WTC11 (cell line): ENCODE data around the gene LTBP1. TPM values are rescaled to one million over a fixed set of nuclear protein-coding genes. Genes with fewer than 3 reads are reported as not detected.

Experiments
- ATAC-seq: fragments of 200-7000 bp; cut with Tn5 transposase; 2 replicates; pipeline ENCODE4 v1.10.0; 2021; ENCODE audit warnings: mild to moderate bottlenecking, moderate library complexity
- CTCF ChIA-PET: fragments of 300-600 bp; sonication (Branson Sonifier 250); formaldehyde crosslinking; loops from one replicate; lab custom pipeline; 2021; ENCODE audit warnings: antibody characterized with exemption; lab: Charles Lee
- POLR2A ChIA-PET: fragments of 350-600 bp; sonication (Branson Sonifier 250); formaldehyde crosslinking; loops from one replicate; lab custom pipeline; 2021; ENCODE audit warnings: antibody characterized with exemption; lab: Charles Lee
- DNase-seq: peaks from one replicate; pipeline ENCODE4 v3.0.0; 2021; ENCODE audit warnings: low spot score
- H3K27ac Mint-ChIP-seq: 2 replicates; pipeline ENCODE4 v1.8.0; 2021; ENCODE audit warnings: mixed read lengths
- H3K27me3 Mint-ChIP-seq: 2 replicates; pipeline ENCODE4 v1.8.0; 2021; ENCODE audit warnings: low read depth, mild to moderate bottlenecking, moderate library complexity, mixed read lengths
- H3K36me3 Mint-ChIP-seq: 2 replicates; pipeline ENCODE4 v1.8.0; 2021; ENCODE audit warnings: mixed read lengths
- H3K4me1 Mint-ChIP-seq: 2 replicates; pipeline ENCODE4 v1.8.0; 2022; ENCODE audit warnings: mixed read lengths
- H3K4me3 Mint-ChIP-seq: 2 replicates; pipeline ENCODE4 v1.8.0; 2021; ENCODE audit warnings: mild to moderate bottlenecking, moderate library complexity, mixed read lengths
- H3K9me3 Mint-ChIP-seq: 2 replicates; pipeline ENCODE4 v1.8.0; 2021; ENCODE audit warnings: mixed read lengths
- CREB1 ChIP-seq: sonication (generic); formaldehyde crosslinking; IDR thresholded peaks from 2 replicates; pipeline ENCODE4 v1.8.0; 2023; ENCODE audit warnings: mild to moderate bottlenecking, missing genetic modification reagents
- GTF2I ChIP-seq: fragments of 250-450 bp; sonication (Bioruptor Pico); conservative IDR thresholded peaks from 2 replicates; pipeline ENCODE4 v1.4.0; 2021; ENCODE audit warnings: mild to moderate bottlenecking
- NFATC4 ChIP-seq: fragments of 250-450 bp; sonication (Bioruptor Pico); IDR thresholded peaks from 2 replicates; pipeline ENCODE4 v1.9.0; 2021; ENCODE audit warnings: mild to moderate bottlenecking
- NR2C2 ChIP-seq: sonication (generic); formaldehyde crosslinking; IDR thresholded peaks from 2 replicates; pipeline ENCODE4 v1.8.0; 2022; ENCODE audit warnings: mild to moderate bottlenecking, missing genetic modification reagents
- NR3C1 ChIP-seq: sonication (generic); formaldehyde crosslinking; conservative IDR thresholded peaks from 2 replicates; pipeline ENCODE4 v1.8.1; 2023; ENCODE audit warnings: low read depth, mild to moderate bottlenecking, missing genetic modification reagents
- PRRX2 ChIP-seq: fragments of 250-450 bp; sonication (Bioruptor Pico); IDR thresholded peaks from 2 replicates; pipeline ENCODE4 v1.8.0; 2021; ENCODE audit warnings: mild to moderate bottlenecking
- SMAD4 ChIP-seq: sonication (generic); formaldehyde crosslinking; IDR thresholded peaks from 2 replicates; pipeline ENCODE4 v1.8.0; 2022; ENCODE audit warnings: mild to moderate bottlenecking, missing genetic modification reagents
- ZMAT4 ChIP-seq: fragments of 250-450 bp; sonication (Bioruptor Pico); IDR thresholded peaks from 2 replicates; pipeline ENCODE4 v1.9.0; 2021; ENCODE audit warnings: mild to moderate bottlenecking
- ZNF317 ChIP-seq: sonication (generic); formaldehyde crosslinking; IDR thresholded peaks from 2 replicates; pipeline ENCODE4 v1.8.1; 2023; ENCODE audit warnings: low read depth, mild to moderate bottlenecking, moderate library complexity, missing genetic modification reagents, borderline replicate concordance
- ZNF416 ChIP-seq: fragments of 250-450 bp; sonication (Bioruptor Pico); IDR thresholded peaks from 2 replicates; pipeline ENCODE4 v1.9.0; 2021; ENCODE audit warnings: mild to moderate bottlenecking, inconsistent platforms
- ZNF423 ChIP-seq: fragments of 250-450 bp; sonication (Bioruptor Pico); IDR thresholded peaks from 2 replicates; pipeline ENCODE4 v2.1.2; 2022; ENCODE audit warnings: mild to moderate bottlenecking, moderate library complexity
- ZNF425 ChIP-seq: fragments of 250-450 bp; sonication (Bioruptor Pico); conservative IDR thresholded peaks from 2 replicates; pipeline ENCODE4 v1.9.0; 2021; ENCODE audit warnings: mild to moderate bottlenecking
- ZNF532 ChIP-seq: fragments of 250-450 bp; sonication (Bioruptor Pico); IDR thresholded peaks from 2 replicates; pipeline ENCODE4 v1.9.0; 2021; ENCODE audit warnings: mild to moderate bottlenecking, borderline replicate concordance
- total RNA-seq: library from RNA; stranded (reverse); gene quantifications from 3 replicates; pipeline ENCODE4 v1.2.3, GENCODE V29; 2021
- TF ChIP-seq, protein P1 (sequence below): sonication (generic); formaldehyde crosslinking; IDR thresholded peaks from 2 replicates; pipeline ENCODE4 v1.8.0; 2022; ENCODE audit warnings: mild to moderate bottlenecking, missing genetic modification reagents
- TF ChIP-seq, protein P2 (sequence below): sonication (generic); formaldehyde crosslinking; IDR thresholded peaks from 2 replicates; pipeline ENCODE4 v1.8.0; 2023; ENCODE audit warnings: missing genetic modification reagents, mild to moderate bottlenecking, borderline replicate concordance
- TF ChIP-seq, protein P3 (sequence below): sonication (generic); formaldehyde crosslinking; IDR thresholded peaks from 2 replicates; pipeline ENCODE4 v1.8.0; 2023; ENCODE audit warnings: missing genetic modification reagents

The LTBP1 gene
- total RNA-seq, 1 experiment from 2014 or later = 33.6 TPM

DNA sequence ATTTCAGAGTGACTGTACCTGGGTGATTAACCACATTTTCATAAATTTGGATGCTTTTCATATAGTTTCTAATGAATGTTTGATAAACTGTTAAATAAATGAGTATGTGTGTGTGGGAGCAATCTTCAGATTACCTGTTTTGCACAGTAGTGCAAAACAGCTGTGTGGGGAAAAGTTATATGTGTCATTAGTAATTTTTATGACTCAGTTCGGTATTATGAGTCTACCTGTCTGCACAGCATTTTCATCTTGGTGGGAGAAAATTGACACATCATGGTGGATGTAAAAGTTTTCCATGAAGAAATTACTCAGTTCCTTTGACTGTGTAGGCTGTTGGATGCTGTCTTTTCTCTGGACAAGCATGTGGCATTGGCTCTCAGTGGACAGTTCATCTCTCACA lies 43.8 kb downstream of the LTBP1 start (continued):
- TF ChIP-seq ZNF425 (CRISPR knock-in tag) = no peak
- no peak for TF ChIP-seq SMAD4 (CRISPR knock-in tag)
- TF ChIP-seq PRRX2 (CRISPR knock-in tag) = no peak
- no peak for TF ChIP-seq NFATC4 (CRISPR knock-in tag)
- TF ChIP-seq ZNF423 = no peak
- TF ChIP-seq, all 79 proteins: peak for 0

- ChIA-PET CTCF (no interaction called here), POLR2A (interaction anchor here (0.6 kb wide), 1 partner anchor 68 kb away, joined by 3 read pairs; no protein-coding TSS in a partner anchor)
- Mint-ChIP-seq H3K27ac (no peak overlapping the region), H3K27me3 (no peaks in the 10 kb centered on the region), H3K4me1 (no peaks in the 10 kb centered on the region), H3K4me3 (no peak overlapping the region), H3K9me3 (peaks cover 16% of the 10 kb centered on the region), H3K36me3 (0 out of 2 replicates have a peak, but pooled peaks cover 3% of the 10 kb centered on the region)
- TF ChIP-seq ZNF425 (CRISPR knock-in tag) = no peak
- TF ChIP-seq, protein P1, sequence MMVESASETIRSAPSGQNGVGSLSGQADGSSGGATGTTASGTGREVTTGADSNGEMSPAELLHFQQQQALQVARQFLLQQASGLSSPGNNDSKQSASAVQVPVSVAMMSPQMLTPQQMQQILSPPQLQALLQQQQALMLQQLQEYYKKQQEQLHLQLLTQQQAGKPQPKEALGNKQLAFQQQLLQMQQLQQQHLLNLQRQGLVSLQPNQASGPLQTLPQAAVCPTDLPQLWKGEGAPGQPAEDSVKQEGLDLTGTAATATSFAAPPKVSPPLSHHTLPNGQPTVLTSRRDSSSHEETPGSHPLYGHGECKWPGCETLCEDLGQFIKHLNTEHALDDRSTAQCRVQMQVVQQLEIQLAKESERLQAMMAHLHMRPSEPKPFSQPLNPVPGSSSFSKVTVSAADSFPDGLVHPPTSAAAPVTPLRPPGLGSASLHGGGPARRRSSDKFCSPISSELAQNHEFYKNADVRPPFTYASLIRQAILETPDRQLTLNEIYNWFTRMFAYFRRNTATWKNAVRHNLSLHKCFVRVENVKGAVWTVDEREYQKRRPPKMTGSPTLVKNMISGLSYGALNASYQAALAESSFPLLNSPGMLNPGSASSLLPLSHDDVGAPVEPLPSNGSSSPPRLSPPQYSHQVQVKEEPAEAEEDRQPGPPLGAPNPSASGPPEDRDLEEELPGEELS (CRISPR knock-in tag) = no peak
- TF ChIP-seq, protein P2, sequence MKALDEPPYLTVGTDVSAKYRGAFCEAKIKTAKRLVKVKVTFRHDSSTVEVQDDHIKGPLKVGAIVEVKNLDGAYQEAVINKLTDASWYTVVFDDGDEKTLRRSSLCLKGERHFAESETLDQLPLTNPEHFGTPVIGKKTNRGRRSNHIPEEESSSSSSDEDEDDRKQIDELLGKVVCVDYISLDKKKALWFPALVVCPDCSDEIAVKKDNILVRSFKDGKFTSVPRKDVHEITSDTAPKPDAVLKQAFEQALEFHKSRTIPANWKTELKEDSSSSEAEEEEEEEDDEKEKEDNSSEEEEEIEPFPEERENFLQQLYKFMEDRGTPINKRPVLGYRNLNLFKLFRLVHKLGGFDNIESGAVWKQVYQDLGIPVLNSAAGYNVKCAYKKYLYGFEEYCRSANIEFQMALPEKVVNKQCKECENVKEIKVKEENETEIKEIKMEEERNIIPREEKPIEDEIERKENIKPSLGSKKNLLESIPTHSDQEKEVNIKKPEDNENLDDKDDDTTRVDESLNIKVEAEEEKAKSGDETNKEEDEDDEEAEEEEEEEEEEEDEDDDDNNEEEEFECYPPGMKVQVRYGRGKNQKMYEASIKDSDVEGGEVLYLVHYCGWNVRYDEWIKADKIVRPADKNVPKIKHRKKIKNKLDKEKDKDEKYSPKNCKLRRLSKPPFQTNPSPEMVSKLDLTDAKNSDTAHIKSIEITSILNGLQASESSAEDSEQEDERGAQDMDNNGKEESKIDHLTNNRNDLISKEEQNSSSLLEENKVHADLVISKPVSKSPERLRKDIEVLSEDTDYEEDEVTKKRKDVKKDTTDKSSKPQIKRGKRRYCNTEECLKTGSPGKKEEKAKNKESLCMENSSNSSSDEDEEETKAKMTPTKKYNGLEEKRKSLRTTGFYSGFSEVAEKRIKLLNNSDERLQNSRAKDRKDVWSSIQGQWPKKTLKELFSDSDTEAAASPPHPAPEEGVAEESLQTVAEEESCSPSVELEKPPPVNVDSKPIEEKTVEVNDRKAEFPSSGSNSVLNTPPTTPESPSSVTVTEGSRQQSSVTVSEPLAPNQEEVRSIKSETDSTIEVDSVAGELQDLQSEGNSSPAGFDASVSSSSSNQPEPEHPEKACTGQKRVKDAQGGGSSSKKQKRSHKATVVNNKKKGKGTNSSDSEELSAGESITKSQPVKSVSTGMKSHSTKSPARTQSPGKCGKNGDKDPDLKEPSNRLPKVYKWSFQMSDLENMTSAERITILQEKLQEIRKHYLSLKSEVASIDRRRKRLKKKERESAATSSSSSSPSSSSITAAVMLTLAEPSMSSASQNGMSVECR (CRISPR knock-in tag) = no peak
- TF ChIP-seq CREB1 (CRISPR knock-in tag) = no peak
- no peak for TF ChIP-seq GTF2I (CRISPR knock-in tag)
- TF ChIP-seq NR3C1 (CRISPR knock-in tag) = no peak
- TF ChIP-seq ZNF317 = no peak
- no peak for TF ChIP-seq ZMAT4 (CRISPR knock-in tag)
- TF ChIP-seq SMAD4 (CRISPR knock-in tag) = no peak
- TF ChIP-seq NR2C2 (CRISPR knock-in tag) = no peak
- TF ChIP-seq, protein P3, sequence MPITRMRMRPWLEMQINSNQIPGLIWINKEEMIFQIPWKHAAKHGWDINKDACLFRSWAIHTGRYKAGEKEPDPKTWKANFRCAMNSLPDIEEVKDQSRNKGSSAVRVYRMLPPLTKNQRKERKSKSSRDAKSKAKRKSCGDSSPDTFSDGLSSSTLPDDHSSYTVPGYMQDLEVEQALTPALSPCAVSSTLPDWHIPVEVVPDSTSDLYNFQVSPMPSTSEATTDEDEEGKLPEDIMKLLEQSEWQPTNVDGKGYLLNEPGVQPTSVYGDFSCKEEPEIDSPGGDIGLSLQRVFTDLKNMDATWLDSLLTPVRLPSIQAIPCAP = no peak
- no peak for TF ChIP-seq ZNF416
- TF ChIP-seq ZNF532 (CRISPR knock-in tag) = no peak
- ATAC-seq (no peak), DNase-seq (no peak)
These were observed 44.5 kb downstream of the LTBP1 start for GRCh38 chr2:32991091-32991845.
